Erythroblast (primary cell): Measurements from ENCODE around the gene DOCK11.
"Not testable (repeated sequence)": the region's sequence is repeated elsewhere in the genome, so short reads cannot be mapped to it uniquely, and the experiment has no call there.

Source experiments
- GATA1 ChIP-seq: IDR thresholded peaks from 2 replicates; pipeline ENCODE4 v1.6.1; 2011; ENCODE audit warnings: low read depth, mild to moderate bottlenecking, control low read depth, low read length, moderate library complexity
- POLR2A ChIP-seq: IDR thresholded peaks from 2 replicates; pipeline ENCODE4 v1.6.1; 2011; ENCODE audit warnings: mild to moderate bottlenecking, low read length

DNA sequence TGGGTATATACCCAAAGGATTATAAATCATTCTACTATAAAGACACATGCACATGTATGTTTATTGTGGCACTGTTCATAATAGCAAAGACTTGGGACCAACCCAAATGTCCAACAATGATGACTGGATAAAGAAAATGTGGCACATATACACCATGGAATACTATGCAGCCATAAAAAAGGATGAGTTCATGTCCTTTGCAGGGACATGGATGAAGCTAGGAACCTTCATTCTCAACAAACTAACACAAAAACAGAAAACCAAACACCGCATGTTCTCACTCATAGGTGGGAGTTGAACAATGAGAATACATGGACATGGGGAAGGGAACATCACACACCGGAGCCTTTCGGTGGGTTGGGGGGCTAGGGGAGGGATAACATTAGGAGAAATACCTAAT lies 87.3 kb downstream of the DOCK11 start:
- not testable (repeated sequence) for TF ChIP-seq POLR2A, GATA1
